Mesothelial cell of epicardium (in vitro differentiated cells): ENCODE results near the gene LORICRIN. TPM values are rescaled to one million over a fixed set of nuclear protein-coding genes. Genes with fewer than 3 reads are reported as not detected.

Experiments used
- DNase-seq, 2 experiments: peaks; one replicate each; pipeline ENCODE4 v3.0.0; 2021; ENCODE audit warnings: low spot score in 2 of 2; ENCODE audit not compliant: unreplicated experiment in 2 of 2
- H3K27ac Mint-ChIP-seq: 2 replicates; pipeline ENCODE4 v1.8.0; 2021; ENCODE audit warnings: mixed read lengths
- H3K27me3 Mint-ChIP-seq: 2 replicates; pipeline ENCODE4 v1.8.0; 2021; ENCODE audit warnings: low read depth, mixed read lengths
- H3K36me3 Mint-ChIP-seq: 2 replicates; pipeline ENCODE4 v1.8.0; 2021; ENCODE audit warnings: mixed read lengths
- H3K4me1 Mint-ChIP-seq: 2 replicates; pipeline ENCODE4 v1.8.0; 2021; ENCODE audit warnings: mixed read lengths
- H3K4me3 Mint-ChIP-seq: 2 replicates; pipeline ENCODE4 v1.8.0; 2021; ENCODE audit warnings: mild to moderate bottlenecking, moderate library complexity, mixed read lengths
- H3K9me3 Mint-ChIP-seq: 2 replicates; pipeline ENCODE4 v1.8.0; 2021; ENCODE audit warnings: mixed read lengths
- total RNA-seq: library from RNA; stranded (reverse); gene quantifications from 3 replicates; pipeline ENCODE4 v1.2.1, GENCODE V29; 2021
- TF ChIP-seq, protein P1 (sequence below): fragments of 200-600 bp; sonication (generic); IDR thresholded peaks from one replicate; pipeline ENCODE4 v1.5.0; 2021; ENCODE audit warnings: antibody characterized with exemption; ENCODE audit not compliant: unreplicated experiment

Gene LORICRIN
- total RNA-seq, 1 donor from 2014 or later: not detected

DNA sequence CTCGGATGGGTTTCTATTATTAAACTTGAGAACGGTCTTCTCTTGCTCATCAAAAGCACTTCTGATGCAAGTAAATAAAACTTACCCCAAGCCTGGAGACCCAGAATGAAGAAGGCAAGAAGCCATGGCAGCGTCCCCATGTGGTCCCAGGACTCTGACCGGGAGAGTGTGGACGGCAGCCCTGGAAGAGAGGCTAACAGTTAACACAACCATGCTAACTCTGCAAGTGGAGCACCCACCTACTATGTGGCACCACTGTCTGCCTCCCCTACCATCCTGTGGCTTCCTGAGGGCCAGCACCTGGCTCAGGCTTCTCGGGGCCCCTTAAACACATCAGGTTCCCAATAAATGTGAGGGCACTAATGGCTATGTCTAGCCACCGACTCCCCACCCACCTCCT is 51.0 kb downstream of the LORICRIN start:
- peaks cover 32% of the 10 kb centered on the region for H3K27me3 Mint-ChIP-seq
- DNase-seq: no peak
- TF ChIP-seq, protein P1, sequence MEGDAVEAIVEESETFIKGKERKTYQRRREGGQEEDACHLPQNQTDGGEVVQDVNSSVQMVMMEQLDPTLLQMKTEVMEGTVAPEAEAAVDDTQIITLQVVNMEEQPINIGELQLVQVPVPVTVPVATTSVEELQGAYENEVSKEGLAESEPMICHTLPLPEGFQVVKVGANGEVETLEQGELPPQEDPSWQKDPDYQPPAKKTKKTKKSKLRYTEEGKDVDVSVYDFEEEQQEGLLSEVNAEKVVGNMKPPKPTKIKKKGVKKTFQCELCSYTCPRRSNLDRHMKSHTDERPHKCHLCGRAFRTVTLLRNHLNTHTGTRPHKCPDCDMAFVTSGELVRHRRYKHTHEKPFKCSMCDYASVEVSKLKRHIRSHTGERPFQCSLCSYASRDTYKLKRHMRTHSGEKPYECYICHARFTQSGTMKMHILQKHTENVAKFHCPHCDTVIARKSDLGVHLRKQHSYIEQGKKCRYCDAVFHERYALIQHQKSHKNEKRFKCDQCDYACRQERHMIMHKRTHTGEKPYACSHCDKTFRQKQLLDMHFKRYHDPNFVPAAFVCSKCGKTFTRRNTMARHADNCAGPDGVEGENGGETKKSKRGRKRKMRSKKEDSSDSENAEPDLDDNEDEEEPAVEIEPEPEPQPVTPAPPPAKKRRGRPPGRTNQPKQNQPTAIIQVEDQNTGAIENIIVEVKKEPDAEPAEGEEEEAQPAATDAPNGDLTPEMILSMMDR: no peak
- no peak overlapping the region for H3K27ac Mint-ChIP-seq
- H3K36me3 Mint-ChIP-seq: no peaks in the 10 kb centered on the region
- H3K4me3 Mint-ChIP-seq: no peak overlapping the region
- peaks cover 7% of the 10 kb centered on the region for H3K9me3 Mint-ChIP-seq
- H3K4me1 Mint-ChIP-seq: no peaks in the 10 kb centered on the region

Other genes starting within 250 kb of the LORICRIN start
- gene SPRR1B, start 228.5 kb upstream of the LORICRIN start, total RNA-seq: not detected in 3 replicates
- not detected in 3 replicates for gene SPRR2D, start 218.6 kb upstream of the LORICRIN start, total RNA-seq
- gene SPRR2A, start 202.2 kb upstream of the LORICRIN start, total RNA-seq: not detected in 3 replicates
- not detected in 3 replicates for gene SPRR2B, start 188.1 kb upstream of the LORICRIN start, total RNA-seq
- 1.2 to 1.9 TPM (median 1.9 TPM) in 3 replicates for gene SPRR2E, start 165.2 kb upstream of the LORICRIN start, total RNA-seq
- 54.4 to 65.0 TPM (median 56.6 TPM) in 3 replicates for gene SPRR2F, start 146.2 kb upstream of the LORICRIN start, total RNA-seq
- not detected in 3 replicates for gene SPRR2G, start 108.8 kb upstream of the LORICRIN start, total RNA-seq
- not detected in 3 replicates for gene LELP1, start 56.3 kb upstream of the LORICRIN start, total RNA-seq
- not detected in 3 replicates for gene PRR9, start 42.1 kb upstream of the LORICRIN start, total RNA-seq
- gene PGLYRP3, start 53.3 kb downstream of the LORICRIN start, total RNA-seq: not detected in 3 replicates
- 0.11 TPM in 1 of 3 replicates, not detected in the others for gene PGLYRP4, start 89.2 kb downstream of the LORICRIN start, total RNA-seq
- 2.0 to 4.2 TPM (median 3.5 TPM) in 3 replicates for gene S100A9, start 98.2 kb downstream of the LORICRIN start, total RNA-seq
- not detected in 3 replicates for gene S100A12, start 115.9 kb downstream of the LORICRIN start, total RNA-seq
- not detected in 3 replicates for gene S100A8, start 131.4 kb downstream of the LORICRIN start, total RNA-seq
- not detected in 3 replicates for gene S100A7A, start 156.8 kb downstream of the LORICRIN start, total RNA-seq
- gene S100A7, start 201.0 kb downstream of the LORICRIN start, total RNA-seq: not detected in 3 replicates